ENCODE measurements around the gene CELA2A.

- TF ChIP-seq, protein P1, sequence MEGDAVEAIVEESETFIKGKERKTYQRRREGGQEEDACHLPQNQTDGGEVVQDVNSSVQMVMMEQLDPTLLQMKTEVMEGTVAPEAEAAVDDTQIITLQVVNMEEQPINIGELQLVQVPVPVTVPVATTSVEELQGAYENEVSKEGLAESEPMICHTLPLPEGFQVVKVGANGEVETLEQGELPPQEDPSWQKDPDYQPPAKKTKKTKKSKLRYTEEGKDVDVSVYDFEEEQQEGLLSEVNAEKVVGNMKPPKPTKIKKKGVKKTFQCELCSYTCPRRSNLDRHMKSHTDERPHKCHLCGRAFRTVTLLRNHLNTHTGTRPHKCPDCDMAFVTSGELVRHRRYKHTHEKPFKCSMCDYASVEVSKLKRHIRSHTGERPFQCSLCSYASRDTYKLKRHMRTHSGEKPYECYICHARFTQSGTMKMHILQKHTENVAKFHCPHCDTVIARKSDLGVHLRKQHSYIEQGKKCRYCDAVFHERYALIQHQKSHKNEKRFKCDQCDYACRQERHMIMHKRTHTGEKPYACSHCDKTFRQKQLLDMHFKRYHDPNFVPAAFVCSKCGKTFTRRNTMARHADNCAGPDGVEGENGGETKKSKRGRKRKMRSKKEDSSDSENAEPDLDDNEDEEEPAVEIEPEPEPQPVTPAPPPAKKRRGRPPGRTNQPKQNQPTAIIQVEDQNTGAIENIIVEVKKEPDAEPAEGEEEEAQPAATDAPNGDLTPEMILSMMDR (conservative IDR thresholded peaks at IDR 0.05 in 1 of 2, IDR thresholded peaks at IDR 0.05 in 1 of 2; ENCODE audit: extremely low read depth in 1 of 2, insufficient read depth in 1 of 2, low read depth in 1 of 2, low read length in 2 of 2) = no peak
- no peak for TF ChIP-seq EZH2 (IDR thresholded peaks at IDR 0.05; ENCODE audit: borderline replicate concordance, low read length)
These were observed 44.9 kb upstream of the CELA2A start for GRCh38 chr1:15411593-15412137.
